Erythroblast (primary cell): ENCODE data around the gene ORMDL3.

ENCODE experiments used
- GATA1 ChIP-seq: IDR thresholded peaks from 2 replicates; pipeline ENCODE4 v1.6.1; 2011; ENCODE audit warnings: low read depth, mild to moderate bottlenecking, control low read depth, low read length, moderate library complexity
- POLR2A ChIP-seq: IDR thresholded peaks from 2 replicates; pipeline ENCODE4 v1.6.1; 2011; ENCODE audit warnings: mild to moderate bottlenecking, low read length

DNA sequence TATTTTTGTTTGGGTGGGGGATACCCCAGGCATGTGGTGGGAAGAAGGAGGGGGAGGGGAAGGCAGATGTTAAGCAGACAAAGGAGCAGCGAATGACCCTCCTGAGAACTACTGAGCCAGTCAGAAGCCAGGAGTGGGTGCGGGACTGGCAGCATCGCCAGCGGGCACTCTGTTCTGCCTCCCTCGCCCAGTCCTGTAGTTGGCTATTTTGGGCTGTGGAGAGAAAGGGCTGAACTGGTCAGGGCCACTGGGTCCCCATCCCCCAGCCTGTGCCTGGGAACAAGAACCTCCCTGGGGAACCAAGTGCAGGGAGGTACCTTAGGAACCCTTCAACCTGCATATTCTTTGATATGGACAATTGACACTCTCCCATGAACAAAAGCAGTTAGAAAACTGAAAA lies 6.5 kb upstream of the ORMDL3 start:
- TF ChIP-seq POLR2A (no peak), GATA1 (no peak)
